ENCODE measurements around the gene ZBBX.

- TF ChIP-seq POLR2AphosphoS5 (IDR thresholded peaks at IDR 0.05; ENCODE audit: borderline replicate concordance, low read depth, low read length): no peak
- TF ChIP-seq EZH2 (IDR thresholded peaks at IDR 0.05): no peak
- no peak for TF ChIP-seq FOXP2 (optimal IDR thresholded peaks at IDR 0.05; ENCODE audit: control extremely low read depth, extremely low read length, insufficient read depth)
These were observed 91.4 kb downstream of the ZBBX start for GRCh38 chr3:167288737-167289136.
